ENCODE measurements around the gene H19. TPM values are rescaled to one million over a fixed set of nuclear protein-coding genes. Genes with fewer than 3 reads are reported as not detected.

H19 gene
- total and polyA plus RNA-seq, 2 donors from 2014 or later, result 53.8 to 140 TPM

GRCh38 chr11:1990872-1991578 lies 6.6 kb downstream of the H19 start:
- Histone ChIP-seq H3K4me1 (ENCODE audit: control insufficient read depth in 2 of 3, insufficient read depth in 2 of 3, low read depth in 1 of 3, low read length in 3 of 3) (no peaks in the 10 kb centered on the region), H3K27me3 (ENCODE audit: control insufficient read depth, insufficient read depth, low read length) (no peaks in the 10 kb centered on the region), H3K27ac (ENCODE audit: low read depth in 2 of 2, low read length in 2 of 2) (no peak overlapping the region), H3K9ac (ENCODE audit: low read length in 3 of 3) (no peak overlapping the region), H3K36me3 (ENCODE audit: control insufficient read depth in 2 of 3, insufficient read depth in 3 of 3, low read length in 3 of 3) (no peaks in the 10 kb centered on the region), H3K4me3 (ENCODE audit: low read length in 3 of 3) (no peak overlapping the region), H3K9me3 (ENCODE audit: control insufficient read depth in 2 of 3, insufficient read depth in 1 of 3, low read length in 3 of 3) (no peaks in the 10 kb centered on the region)
- intact Hi-C loops (cut with DNase I), result no loop called here
- FAIRE-seq, result no peak
- TF ChIP-seq, protein P1, sequence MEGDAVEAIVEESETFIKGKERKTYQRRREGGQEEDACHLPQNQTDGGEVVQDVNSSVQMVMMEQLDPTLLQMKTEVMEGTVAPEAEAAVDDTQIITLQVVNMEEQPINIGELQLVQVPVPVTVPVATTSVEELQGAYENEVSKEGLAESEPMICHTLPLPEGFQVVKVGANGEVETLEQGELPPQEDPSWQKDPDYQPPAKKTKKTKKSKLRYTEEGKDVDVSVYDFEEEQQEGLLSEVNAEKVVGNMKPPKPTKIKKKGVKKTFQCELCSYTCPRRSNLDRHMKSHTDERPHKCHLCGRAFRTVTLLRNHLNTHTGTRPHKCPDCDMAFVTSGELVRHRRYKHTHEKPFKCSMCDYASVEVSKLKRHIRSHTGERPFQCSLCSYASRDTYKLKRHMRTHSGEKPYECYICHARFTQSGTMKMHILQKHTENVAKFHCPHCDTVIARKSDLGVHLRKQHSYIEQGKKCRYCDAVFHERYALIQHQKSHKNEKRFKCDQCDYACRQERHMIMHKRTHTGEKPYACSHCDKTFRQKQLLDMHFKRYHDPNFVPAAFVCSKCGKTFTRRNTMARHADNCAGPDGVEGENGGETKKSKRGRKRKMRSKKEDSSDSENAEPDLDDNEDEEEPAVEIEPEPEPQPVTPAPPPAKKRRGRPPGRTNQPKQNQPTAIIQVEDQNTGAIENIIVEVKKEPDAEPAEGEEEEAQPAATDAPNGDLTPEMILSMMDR (IDR thresholded peaks at IDR 0.05; ENCODE audit: borderline replicate concordance, extremely low read depth, insufficient read depth), result no peak
- DNase-seq, result no peak

- Histone ChIP-seq H3K36me3 (ENCODE audit: control insufficient read depth in 2 of 3, insufficient read depth in 3 of 3, low read length in 3 of 3) (no peaks in the 10 kb centered on the region), H3K9ac (ENCODE audit: low read length in 3 of 3) (no peak overlapping the region), H3K9me3 (ENCODE audit: control insufficient read depth in 2 of 3, insufficient read depth in 1 of 3, low read length in 3 of 3) (no peaks in the 10 kb centered on the region), H3K27me3 (ENCODE audit: control insufficient read depth, insufficient read depth, low read length) (no peaks in the 10 kb centered on the region), H3K4me1 (ENCODE audit: control insufficient read depth in 2 of 3, insufficient read depth in 2 of 3, low read depth in 1 of 3, low read length in 3 of 3) (no peaks in the 10 kb centered on the region), H3K4me3 (ENCODE audit: low read length in 3 of 3) (no peak overlapping the region), H3K27ac (ENCODE audit: low read depth in 2 of 2, low read length in 2 of 2) (no peak overlapping the region)
- TF ChIP-seq, protein P1 (IDR thresholded peaks at IDR 0.05; ENCODE audit: borderline replicate concordance, extremely low read depth, insufficient read depth), result no peak
- DNase-seq, result no peak
- FAIRE-seq, result no peak
- intact Hi-C loops (cut with DNase I), result no loop called here
Observed at GRCh38 chr11:1989953-1990352, 7.7 kb downstream of the H19 start.

GRCh38 chr11:1988667-1989317 lies 8.8 kb downstream of the H19 start:
- no peak overlapping the region for H3K4me3 ChIP-seq (ENCODE audit: low read length in 3 of 3)
- H3K9ac ChIP-seq (ENCODE audit: low read length in 3 of 3), result no peak overlapping the region
- intact Hi-C loops (cut with DNase I), result no loop called here
- no peaks in the 10 kb centered on the region for H3K9me3 ChIP-seq (ENCODE audit: control insufficient read depth in 2 of 3, insufficient read depth in 1 of 3, low read length in 3 of 3)
- no peak for FAIRE-seq
- H3K27ac ChIP-seq (ENCODE audit: low read depth in 2 of 2, low read length in 2 of 2), result no peak overlapping the region
- DNase-seq, result peak; percentile 18 to 91 (median 88)
- no peaks in the 10 kb centered on the region for H3K36me3 ChIP-seq (ENCODE audit: control insufficient read depth in 2 of 3, insufficient read depth in 3 of 3, low read length in 3 of 3)
- no peaks in the 10 kb centered on the region for H3K27me3 ChIP-seq (ENCODE audit: control insufficient read depth, insufficient read depth, low read length)
- TF ChIP-seq, protein P1 (IDR thresholded peaks at IDR 0.05; ENCODE audit: borderline replicate concordance, extremely low read depth, insufficient read depth), result no peak
- H3K4me1 ChIP-seq (ENCODE audit: control insufficient read depth in 2 of 3, insufficient read depth in 2 of 3, low read depth in 1 of 3, low read length in 3 of 3), result no peaks in the 10 kb centered on the region

All from kidney (tissue), 14 donors.